ENCODE measurements around the gene BEND5.

- peak; percentile 17 to 40 for TF ChIP-seq CTCF (conservative IDR thresholded peaks at IDR 0.05 in 1 of 2, IDR thresholded peaks at IDR 0.05 in 1 of 2; ENCODE audit: low read depth in 1 of 2, low read length in 2 of 2)
- TF ChIP-seq EZH2 (IDR thresholded peaks at IDR 0.05; ENCODE audit: low read length, missing control alignments) = no peak
These were observed 88.5 kb downstream of the BEND5 start for GRCh38 chr1:48688102-48688760.

All from fibroblast of lung (primary cell).